ENCODE data around the gene PARS2.

The PARS2 gene

DNA sequence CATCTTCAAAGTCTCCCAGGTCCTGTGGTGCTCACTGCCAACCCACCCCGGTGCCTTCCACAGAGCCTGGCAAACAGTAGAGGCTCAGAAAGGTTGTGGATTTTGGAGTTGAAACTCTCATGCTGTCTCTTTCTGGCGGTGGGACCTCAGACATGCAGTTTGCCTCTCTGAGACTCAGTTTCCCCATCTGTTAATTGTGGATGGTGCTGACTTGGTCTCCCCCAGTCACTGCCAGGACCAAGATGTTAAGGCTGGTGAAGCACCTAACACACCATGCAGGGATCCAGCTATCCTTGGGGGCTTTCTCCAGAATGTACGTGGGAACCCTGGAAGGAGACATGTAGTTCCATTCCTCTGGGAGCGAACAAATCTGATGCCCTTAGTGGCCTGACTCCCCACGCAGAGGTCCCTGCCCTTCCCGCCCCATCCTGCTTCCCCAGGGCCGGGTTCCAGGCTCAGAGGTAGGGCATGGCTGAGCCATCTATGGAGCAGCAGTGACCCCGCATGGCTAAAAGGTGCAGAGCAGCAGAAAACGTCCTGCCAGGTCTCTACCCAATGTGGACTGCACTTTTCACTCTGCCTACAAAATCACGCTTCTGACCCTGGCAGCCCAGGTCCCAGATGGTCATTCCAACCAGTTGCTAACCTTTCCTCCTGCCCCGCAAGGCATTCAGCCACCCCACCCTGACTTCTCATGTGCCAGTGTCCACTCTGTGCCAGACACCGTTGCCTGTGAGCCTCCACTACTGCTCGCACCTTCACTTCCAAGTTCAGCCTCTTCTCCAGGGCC is 46.0 kb upstream of the PARS2 start:
- H3K4me3 ChIP-seq (ENCODE audit: low read depth, low read length), result no peak overlapping the region
- TF ChIP-seq, protein P1, sequence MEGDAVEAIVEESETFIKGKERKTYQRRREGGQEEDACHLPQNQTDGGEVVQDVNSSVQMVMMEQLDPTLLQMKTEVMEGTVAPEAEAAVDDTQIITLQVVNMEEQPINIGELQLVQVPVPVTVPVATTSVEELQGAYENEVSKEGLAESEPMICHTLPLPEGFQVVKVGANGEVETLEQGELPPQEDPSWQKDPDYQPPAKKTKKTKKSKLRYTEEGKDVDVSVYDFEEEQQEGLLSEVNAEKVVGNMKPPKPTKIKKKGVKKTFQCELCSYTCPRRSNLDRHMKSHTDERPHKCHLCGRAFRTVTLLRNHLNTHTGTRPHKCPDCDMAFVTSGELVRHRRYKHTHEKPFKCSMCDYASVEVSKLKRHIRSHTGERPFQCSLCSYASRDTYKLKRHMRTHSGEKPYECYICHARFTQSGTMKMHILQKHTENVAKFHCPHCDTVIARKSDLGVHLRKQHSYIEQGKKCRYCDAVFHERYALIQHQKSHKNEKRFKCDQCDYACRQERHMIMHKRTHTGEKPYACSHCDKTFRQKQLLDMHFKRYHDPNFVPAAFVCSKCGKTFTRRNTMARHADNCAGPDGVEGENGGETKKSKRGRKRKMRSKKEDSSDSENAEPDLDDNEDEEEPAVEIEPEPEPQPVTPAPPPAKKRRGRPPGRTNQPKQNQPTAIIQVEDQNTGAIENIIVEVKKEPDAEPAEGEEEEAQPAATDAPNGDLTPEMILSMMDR (IDR thresholded peaks at IDR 0.05; ENCODE audit: low read depth, low read length, missing control alignments), result peak; percentile 86
- DNase-seq (ENCODE audit: low read depth), result peak; percentile 12
- in situ Hi-C loops (cut with HindIII; ENCODE audit: low sequenced_read_pairs), result no loop called here

DNA sequence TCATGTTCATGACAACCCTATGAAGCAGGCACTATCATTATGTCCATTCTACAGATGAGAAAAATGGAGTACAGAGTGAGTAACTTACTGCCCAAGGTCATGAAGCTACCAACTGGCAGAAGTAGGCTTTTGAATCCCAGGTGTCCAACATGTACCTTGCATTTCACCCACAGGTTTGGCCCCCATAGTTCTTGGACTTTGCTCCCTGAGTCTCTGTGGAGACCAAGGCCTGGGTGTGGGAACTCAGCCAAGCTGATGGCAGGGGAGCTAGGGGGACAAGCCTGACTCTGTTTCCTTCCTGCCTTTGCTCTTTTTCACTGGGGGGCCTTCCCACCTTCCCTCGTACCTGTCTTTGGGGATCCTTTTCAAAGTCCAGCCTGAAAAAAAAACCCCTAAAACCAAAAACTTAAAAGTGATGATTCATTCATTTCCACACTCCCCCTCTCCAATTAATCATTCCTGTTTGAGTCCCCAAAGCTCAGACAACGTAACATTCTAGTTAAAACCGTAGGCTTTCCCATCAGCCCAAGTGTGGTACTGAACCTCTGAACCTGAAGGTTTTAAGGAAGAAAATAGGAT is 45.3 kb upstream of the PARS2 start:
- TF ChIP-seq, protein P1 (IDR thresholded peaks at IDR 0.05; ENCODE audit: low read depth, low read length, missing control alignments), result no peak
- in situ Hi-C loops (cut with HindIII; ENCODE audit: low sequenced_read_pairs), result no loop called here

DNA sequence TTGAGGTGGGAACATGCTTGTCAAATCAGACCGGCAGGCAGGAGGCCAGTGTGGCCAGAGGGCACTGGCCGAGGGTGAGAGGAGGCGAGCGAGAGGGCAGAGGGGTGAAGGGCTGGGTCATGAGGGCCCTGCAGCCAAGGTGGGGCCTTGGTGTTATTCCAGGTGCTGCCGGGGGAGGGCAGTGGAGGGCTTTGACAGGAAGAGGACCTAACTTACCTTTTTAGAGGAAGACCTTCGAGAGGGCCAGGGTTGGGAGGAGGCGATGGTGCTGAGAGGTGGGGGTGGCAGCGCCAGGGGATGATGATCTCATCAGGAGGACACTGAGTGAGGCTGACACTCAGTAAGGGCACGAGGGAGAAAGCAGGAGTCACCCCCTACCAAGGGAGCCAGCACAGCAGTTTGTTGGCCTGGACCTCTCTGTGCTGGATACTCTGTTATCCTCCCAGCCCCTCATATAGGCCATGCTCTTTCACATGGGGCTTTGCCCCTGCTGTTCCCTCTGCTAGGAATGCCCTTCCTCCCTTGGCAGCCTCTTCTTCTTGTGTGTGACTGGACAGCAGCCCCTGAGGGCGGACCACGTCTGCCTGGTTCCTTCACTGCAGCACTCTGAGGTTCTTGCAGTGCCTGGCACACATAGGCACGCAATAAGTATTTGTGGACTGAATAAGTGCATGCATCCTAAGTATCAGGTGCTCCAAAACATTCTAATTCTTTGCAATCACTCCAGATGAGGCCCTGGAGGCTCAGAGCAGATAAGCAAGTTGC is 44.3 kb upstream of the PARS2 start:
- in situ Hi-C loops (cut with HindIII; ENCODE audit: low sequenced_read_pairs), result no loop called here
- no peak for DNase-seq (ENCODE audit: low read depth)
- TF ChIP-seq, protein P1 (IDR thresholded peaks at IDR 0.05; ENCODE audit: low read depth, low read length, missing control alignments), result peak; percentile 54
- H3K4me3 ChIP-seq (ENCODE audit: low read depth, low read length), result no peak overlapping the region

More for the DNA sequence above, 45.3 kb upstream of the PARS2 start:
- H3K4me3 ChIP-seq (ENCODE audit: low read depth, low read length), result no peak overlapping the region
- no peak for DNase-seq (ENCODE audit: low read depth)

DNA sequence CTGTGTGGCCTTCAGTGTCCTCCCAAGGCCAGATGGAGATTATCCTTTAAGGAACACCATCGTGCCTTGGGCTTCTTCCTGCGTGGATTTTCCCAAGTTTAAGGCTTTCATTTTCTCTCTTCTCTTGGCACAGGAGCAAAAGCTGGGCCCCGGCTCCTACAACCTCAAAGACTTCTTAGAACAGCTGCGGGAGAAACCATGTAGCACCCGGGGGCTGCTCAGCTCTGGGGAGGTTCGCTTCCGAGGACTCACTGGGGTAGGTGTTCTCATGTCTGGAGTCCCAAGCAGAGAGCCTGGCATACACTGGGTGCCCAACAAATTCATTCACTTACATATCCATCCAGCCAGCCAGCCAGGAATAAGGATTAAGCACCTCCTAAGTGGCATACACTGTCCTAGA is 43.4 kb upstream of the PARS2 start:
- DNase-seq (ENCODE audit: low read depth), result no peak
- in situ Hi-C loops (cut with HindIII; ENCODE audit: low sequenced_read_pairs), result no loop called here
- TF ChIP-seq, protein P1 (IDR thresholded peaks at IDR 0.05; ENCODE audit: low read depth, low read length, missing control alignments), result no peak
- H3K4me3 ChIP-seq (ENCODE audit: low read depth, low read length), result no peak overlapping the region

DNA sequence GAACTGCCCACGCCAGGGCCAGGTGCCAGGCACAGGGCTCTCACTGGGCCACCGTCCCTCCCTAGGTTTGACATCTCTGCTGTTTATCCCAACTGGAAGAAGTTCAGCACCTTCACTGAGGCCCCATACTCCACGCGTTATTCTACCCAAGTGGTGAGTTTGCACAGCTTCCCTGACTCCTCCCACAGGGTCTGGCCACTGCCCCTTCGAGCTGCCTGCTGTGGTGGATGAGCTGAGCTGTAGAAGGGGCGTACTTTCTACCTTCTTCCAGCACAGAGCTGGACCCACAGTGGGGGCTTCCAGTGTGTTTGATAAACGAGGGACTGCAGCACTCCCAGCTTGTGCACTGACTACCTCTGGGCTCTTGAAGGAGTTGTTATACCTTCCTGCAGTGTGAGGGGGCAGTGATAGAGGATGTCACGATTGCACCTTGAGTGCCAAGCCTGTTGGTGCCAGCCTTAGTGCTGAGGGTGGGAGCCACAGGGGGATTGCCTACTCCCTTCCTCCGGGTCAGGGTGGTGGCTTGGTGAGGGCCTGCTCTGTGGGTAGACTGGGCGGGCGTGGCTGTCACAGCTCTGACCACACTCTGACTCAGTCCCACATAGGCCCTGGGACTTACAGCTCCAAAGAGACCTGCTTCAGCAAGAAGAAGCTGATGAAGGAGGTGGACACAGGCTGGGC is 42.7 kb upstream of the PARS2 start:
- in situ Hi-C loops (cut with HindIII; ENCODE audit: low sequenced_read_pairs), result no loop called here
- TF ChIP-seq, protein P1 (IDR thresholded peaks at IDR 0.05; ENCODE audit: low read depth, low read length, missing control alignments), result no peak
- no peak overlapping the region for H3K4me3 ChIP-seq (ENCODE audit: low read depth, low read length)
- no peak for DNase-seq (ENCODE audit: low read depth)

DNA sequence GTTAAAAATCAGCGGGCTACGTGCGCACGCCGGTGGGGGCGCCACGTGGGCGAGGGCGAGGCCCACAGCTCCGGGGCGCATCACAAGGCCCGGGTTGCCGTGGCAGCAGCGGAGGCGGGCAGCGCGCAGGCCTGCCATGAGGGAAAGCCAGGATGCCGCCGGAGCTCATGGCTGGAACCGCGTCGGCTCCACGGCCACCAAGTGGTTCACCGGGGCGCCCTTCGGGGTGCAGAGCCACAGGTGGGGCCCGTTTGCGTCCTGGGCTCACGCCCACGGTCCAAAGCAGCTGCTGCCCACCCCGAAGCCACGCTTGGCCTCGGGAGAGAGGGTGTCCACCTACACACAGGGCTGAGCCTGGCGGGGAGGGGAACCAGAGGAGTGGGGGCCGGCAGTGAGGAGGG is 41.7 kb upstream of the PARS2 start:
- no peak for DNase-seq (ENCODE audit: low read depth)
- TF ChIP-seq, protein P1 (IDR thresholded peaks at IDR 0.05; ENCODE audit: low read depth, low read length, missing control alignments), result no peak
- no peak overlapping the region for H3K4me3 ChIP-seq (ENCODE audit: low read depth, low read length)
- in situ Hi-C loops (cut with HindIII; ENCODE audit: low sequenced_read_pairs), result no loop called here

Data from astrocyte of the cerebellum (primary cell).